ENCODE results near the gene TRIP12. TPM values are rescaled to one million over a fixed set of nuclear protein-coding genes. Genes with fewer than 3 reads are reported as not detected.
"Not testable (repeated sequence)": the region's sequence is repeated elsewhere in the genome, so short reads cannot be mapped to it uniquely, and the experiment has no call there.

TRIP12 gene
- 100 to 1,000 TPM; 153 to 198 (median 182) TPM for polyA plus RNA-seq (ENCODE audit: insufficient read length in 4 of 4)

GRCh38 chr2:229921892-229922448 is at the start of gene TRIP12:
Gene TRIP12 (minus strand): TSS chr2:229922009. CDS start chr2:229880079, 41,930 bp downstream.
- DNase-seq (ENCODE audit: low read depth in 4 of 4, low spot score in 3 of 4) = peak; percentile 88 to 97 (median 94)

DNA sequence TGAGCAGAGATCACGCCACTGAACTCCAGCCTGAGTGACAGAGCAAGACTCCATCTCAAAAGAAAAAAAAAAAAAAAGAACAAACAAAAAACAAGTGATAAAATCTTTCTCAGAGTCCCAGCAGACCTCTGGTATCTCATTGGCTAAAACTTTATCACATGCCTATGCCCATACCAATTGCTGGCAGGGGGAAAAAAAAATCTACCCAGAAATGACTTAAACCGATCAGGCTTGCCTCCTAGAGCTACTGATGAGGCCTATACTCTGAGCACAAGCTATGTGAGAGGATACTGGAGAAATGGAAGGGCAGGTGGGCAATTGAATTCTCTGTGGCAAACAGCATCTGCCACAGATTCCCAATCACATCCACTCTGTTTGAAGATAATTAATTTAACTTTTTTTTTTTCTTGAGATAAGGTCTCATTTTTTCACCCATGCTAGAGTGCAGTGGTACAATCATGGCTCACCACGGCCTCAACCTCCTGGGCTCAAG is 49.5 kb upstream of the TRIP12 start:
- no peak for DNase-seq (ENCODE audit: low read depth in 4 of 4, low spot score in 3 of 4)

- DNase-seq (ENCODE audit: low read depth in 4 of 4, low spot score in 3 of 4) = no peak
Observed at GRCh38 chr2:229970406-229970805, 48.6 kb upstream of the TRIP12 start.

DNA sequence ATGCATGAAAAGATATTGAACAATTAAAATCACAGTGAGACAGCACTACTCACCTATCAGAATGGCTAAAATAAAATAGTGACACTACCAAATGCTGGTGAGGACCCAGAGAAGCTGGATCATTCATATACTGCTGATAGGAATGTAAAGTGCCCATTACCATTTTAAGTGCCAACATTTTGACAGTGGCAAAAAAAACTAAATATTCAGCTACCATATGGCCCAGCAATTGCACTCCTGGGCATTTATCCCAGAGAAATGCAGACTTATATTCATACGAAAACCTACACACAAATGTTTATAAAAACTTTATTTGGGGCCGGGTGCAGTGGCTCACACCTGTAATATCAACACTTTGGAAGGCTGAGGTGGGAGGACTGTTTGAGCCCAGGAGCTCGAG is 48.1 kb upstream of the TRIP12 start:
- DNase-seq (ENCODE audit: low read depth in 4 of 4, low spot score in 3 of 4) = no peak

GRCh38 chr2:229963596-229963995 is 41.8 kb upstream of the TRIP12 start:
- DNase-seq (ENCODE audit: low read depth in 4 of 4, low spot score in 3 of 4) = not testable (repeated sequence)

GRCh38 chr2:229956491-229956890 is 34.7 kb upstream of the TRIP12 start:
- DNase-seq (ENCODE audit: low read depth in 4 of 4, low spot score in 3 of 4) = no peak

- DNase-seq (ENCODE audit: low read depth in 4 of 4, low spot score in 3 of 4) = no peak
Observed at GRCh38 chr2:229955663-229956062, 33.9 kb upstream of the TRIP12 start.

DNA sequence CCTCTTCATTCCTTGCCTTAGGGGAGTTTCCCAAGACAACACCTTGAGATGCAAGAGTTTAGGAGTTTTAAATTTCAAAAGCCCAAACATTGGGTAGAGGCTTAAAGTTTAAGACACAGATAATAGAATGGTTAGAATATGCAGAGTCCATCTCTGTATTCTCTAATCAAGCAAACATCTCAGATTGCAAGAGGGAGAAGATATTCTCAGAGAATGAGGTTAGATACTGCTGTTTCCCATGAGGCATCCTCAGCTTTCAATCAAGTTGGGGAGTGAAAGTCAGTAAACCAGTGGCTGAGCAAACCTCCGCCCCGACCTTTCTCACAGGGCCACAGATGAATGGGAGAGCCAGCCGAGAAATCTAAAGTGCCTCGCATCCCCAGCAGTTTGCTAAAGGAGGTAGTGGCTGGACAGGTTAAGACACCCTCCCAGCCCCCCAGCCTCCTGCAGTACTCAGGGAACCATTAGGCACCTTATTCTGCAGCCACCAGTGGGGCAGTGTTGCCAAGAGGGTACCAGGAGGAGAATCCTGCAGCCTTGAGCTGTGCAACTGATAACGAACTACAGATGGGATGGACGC is 30.5 kb upstream of the TRIP12 start:
- no peak for DNase-seq (ENCODE audit: low read depth in 4 of 4, low spot score in 3 of 4)

GRCh38 chr2:229947544-229947943 is 25.7 kb upstream of the TRIP12 start:
- DNase-seq (ENCODE audit: low read depth in 4 of 4, low spot score in 3 of 4) = no peak

GRCh38 chr2:229945975-229946374 is 24.2 kb upstream of the TRIP12 start:
- no peak for DNase-seq (ENCODE audit: low read depth in 4 of 4, low spot score in 3 of 4)

DNA sequence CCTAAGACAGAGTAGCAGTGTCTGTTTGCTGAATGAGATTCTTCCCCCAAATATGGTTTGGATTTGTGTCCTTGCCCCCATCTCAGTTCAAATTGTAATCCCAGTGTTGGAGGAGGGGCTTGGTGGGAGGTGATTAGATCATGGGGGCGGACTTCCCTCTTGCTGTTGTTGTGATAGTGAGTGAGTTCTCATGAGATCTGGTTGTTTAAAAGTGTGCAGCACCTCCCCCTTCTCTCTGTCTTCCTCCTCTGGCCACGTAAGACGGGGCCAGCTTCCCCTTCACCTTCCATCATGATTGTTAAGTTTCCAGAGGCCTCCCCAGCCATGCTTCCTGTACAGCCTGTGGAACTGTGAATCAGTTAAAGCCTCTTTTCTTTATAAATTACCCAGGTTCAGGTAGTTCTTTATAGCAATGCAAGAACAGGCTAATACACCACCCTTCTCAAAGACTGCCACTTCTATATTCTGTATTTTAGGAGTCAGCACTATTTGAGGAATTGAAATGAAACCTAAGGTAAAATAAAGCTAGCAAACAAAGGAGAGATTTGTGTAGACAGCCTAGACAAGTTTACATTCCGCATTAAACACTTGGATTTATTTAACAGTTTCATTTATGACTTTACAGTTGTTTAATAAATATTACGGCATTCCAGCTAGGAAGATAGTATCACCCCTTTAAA is 22.1 kb upstream of the TRIP12 start:
- no peak for DNase-seq (ENCODE audit: low read depth in 4 of 4, low spot score in 3 of 4)

DNA sequence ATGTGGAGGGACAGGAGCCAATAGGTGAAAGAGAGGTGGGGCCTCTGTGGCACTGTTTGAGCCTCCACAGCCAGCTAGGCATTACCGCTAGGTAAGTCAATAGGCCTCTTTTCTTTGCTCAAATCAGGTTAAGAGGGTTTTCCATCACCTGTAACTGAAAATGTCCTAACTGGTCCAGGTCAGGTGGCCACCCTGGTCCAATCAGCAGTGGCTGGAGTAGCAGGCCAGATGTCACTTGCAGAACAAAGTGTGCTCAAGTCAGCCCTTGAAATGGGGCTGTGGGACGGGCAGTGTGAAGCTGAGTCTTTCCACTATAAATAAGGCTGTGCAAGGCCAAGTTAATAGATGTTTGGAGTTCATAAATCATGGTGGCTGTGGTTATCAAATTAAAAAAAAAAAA is 21.4 kb upstream of the TRIP12 start:
- no peak for DNase-seq (ENCODE audit: low read depth in 4 of 4, low spot score in 3 of 4)

GRCh38 chr2:229942671-229943070 is 20.9 kb upstream of the TRIP12 start:
- DNase-seq (ENCODE audit: low read depth in 4 of 4, low spot score in 3 of 4) = no peak

GRCh38 chr2:229937537-229937936 is 15.7 kb upstream of the TRIP12 start:
- no peak for DNase-seq (ENCODE audit: low read depth in 4 of 4, low spot score in 3 of 4)

GRCh38 chr2:229931241-229931640 is 9.4 kb upstream of the TRIP12 start:
- DNase-seq (ENCODE audit: low read depth in 4 of 4, low spot score in 3 of 4) = no peak

GRCh38 chr2:229930656-229931055 is 8.8 kb upstream of the TRIP12 start:
- no peak for DNase-seq (ENCODE audit: low read depth in 4 of 4, low spot score in 3 of 4)

GRCh38 chr2:229927817-229928321 is 6.1 kb upstream of the TRIP12 start:
- DNase-seq (ENCODE audit: low read depth in 4 of 4, low spot score in 3 of 4) = no peak

DNA sequence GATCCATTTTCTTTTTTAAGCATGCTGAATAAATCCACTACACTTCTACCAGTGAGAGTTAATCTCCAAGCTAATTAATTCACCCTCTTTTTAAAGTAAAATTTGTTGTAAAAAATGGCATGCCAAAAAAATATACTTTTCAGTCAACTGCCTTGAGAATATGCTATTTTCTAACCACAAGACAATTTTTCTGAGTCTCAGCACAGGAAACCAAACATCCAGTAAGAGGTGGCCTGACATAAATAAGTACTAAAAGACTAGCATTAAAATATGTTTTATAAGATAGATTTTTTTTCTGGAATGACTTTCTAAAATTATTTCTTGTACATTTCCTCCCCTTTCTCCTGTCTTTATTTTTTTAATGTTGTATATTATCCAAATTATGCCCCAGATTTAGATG is 3.4 kb upstream of the TRIP12 start:
- no peak for DNase-seq (ENCODE audit: low read depth in 4 of 4, low spot score in 3 of 4)

DNA sequence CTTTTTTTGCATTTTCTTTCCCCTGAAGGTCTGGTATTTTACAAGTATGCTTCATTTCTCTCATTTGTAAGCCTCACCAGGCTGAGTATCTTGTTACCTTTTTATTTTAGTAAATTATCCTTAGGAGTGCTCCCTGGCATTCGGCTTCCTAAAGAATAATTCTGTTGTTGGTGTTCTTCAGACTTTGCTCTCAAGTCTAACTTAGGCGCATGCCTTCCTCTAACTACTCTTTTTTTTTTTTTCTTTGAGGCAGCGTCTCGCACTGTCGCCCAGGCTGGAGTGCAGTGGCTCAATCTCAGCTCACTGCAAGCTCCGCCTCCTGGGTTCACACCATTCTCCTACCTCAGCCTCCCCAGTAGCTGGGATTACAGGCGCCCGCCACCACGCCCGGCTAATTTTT is 2.7 kb upstream of the TRIP12 start:
- DNase-seq (ENCODE audit: low read depth in 4 of 4, low spot score in 3 of 4) = not testable (repeated sequence)

- DNase-seq (ENCODE audit: low read depth in 4 of 4, low spot score in 3 of 4) = no peak
Observed at GRCh38 chr2:229922449-229923386, 909 bp upstream of the TRIP12 start, which contains the start of gene FBXO36. Gene FBXO36 (plus strand): TSS chr2:229922503. CDS start chr2:229922514, 11 bp downstream.
